Endometrium (tissue), 2 donors: ENCODE results near the gene PIM1.
"Not testable (repeated sequence)": the region's sequence is repeated elsewhere in the genome, so short reads cannot be mapped to it uniquely, and the experiment has no call there.

Experiments used
- FAIRE-seq: peaks from 2 replicates; lab custom pipeline; 2012; peaks lifted over from hg19 to GRCh38; lab: Jason Lieb, UNC
- donor health status: control.
- donor health status: control.

Gene PIM1

GRCh38 chr6:37169496-37170272 is at the start of gene PIM1:
Gene PIM1, plus strand, starts transcription at chr6:37170152. Its CDS starts 424 bp downstream, at chr6:37170576.
- FAIRE-seq = peak; percentile 39

GRCh38 chr6:37121556-37121955 is 48.4 kb upstream of the PIM1 start:
- FAIRE-seq = no peak

- no peak for FAIRE-seq
Measured at GRCh38 chr6:37122861-37123260, 47.1 kb upstream of the PIM1 start.

- FAIRE-seq = no peak
Measured at GRCh38 chr6:37123957-37124729, 45.8 kb upstream of the PIM1 start.

DNA sequence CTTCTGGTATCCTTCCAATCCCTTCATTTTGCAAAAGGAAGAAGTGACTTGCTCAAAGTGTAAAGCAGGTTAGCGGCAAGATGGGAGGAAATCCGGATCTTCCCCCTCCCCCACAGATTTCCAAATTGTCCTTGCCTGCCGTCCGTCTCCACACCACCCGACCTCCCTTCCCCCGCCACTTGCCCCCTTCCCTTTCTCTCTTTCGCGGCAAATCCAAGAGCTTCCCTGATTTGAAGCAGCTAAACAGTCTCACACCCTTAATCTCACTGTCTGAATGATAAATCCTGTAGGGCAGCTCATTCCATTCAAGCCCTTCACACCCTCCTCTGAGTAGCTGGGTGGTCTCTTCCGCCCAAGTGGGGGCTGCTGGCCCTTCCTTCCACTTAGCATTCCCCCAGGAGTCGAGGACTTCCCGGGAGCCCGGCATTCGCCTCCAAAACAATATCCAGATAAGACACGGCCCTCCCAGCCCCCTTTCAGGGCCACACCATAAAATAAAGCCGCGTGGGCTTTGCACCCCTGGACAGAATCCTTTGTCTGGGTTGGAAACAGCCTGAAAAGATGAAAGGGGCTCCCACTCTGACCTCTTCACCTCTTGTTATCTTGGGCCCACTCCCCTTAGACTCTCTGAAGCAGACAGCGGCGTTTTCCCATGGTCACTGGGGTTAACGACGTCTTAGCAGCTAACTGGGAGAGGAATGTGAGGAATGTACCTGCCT is 44.0 kb upstream of the PIM1 start:
- no peak for FAIRE-seq

- no peak for FAIRE-seq
Measured at GRCh38 chr6:37126493-37126958, 43.4 kb upstream of the PIM1 start.

DNA sequence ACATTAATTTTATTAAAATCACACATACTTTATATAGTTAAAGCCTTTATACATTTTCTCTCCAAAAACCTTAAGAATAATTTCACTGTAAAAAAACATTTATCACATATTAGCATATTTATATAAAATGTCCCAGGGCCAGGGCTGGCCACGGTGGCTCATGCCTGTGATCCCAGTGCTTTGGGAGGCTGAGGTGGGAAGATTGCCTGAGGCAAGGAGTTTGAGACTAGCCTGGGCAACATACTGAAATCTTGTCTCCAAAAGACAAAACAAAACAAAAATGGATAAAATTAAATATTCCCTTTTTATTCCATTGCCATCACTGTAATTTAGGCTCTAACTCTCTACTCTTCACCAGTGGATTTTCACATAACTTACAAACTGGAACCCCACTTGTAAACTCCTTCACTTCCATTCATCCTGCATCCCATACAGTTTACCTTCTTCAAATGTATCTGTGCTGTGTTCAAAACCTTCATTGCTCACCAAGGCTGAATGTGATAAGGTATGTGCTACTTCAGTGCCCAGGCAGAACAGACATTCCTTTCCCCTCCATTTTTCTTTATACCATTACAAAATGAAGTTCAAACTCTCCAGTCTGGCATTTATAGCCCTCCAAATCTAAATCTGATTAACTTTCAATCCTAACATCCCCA is 42.9 kb upstream of the PIM1 start:
- FAIRE-seq = no peak

- FAIRE-seq = no peak
Measured at GRCh38 chr6:37127961-37128862, 41.7 kb upstream of the PIM1 start.

DNA sequence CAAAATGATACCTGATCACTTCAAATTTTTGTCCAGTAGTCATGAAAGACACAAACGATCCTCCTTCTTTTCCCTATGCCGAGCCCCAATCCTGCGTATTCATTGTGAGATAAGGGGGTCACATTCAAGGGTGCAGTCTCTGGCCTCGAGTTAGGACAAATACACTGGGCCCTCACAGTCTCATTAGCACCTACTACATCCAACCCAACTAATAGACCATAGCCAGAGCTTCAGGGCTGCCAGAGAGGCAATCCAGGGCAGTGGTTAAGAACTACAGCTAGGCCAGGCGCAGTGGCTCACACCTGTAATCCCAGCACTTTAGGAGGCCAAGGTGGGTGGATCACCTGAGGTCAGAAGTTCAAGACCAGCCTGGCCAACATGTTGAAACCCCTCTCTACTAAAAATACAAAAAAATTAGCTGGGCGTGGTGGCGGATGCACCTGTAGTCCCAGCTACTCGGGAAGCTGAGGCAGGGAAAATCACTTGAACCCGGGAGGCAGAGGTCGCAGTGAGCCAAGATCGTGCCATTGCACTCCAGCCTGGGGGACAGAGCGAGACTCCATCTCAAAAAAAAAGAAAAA is 41.0 kb upstream of the PIM1 start:
- not testable (repeated sequence) for FAIRE-seq

DNA sequence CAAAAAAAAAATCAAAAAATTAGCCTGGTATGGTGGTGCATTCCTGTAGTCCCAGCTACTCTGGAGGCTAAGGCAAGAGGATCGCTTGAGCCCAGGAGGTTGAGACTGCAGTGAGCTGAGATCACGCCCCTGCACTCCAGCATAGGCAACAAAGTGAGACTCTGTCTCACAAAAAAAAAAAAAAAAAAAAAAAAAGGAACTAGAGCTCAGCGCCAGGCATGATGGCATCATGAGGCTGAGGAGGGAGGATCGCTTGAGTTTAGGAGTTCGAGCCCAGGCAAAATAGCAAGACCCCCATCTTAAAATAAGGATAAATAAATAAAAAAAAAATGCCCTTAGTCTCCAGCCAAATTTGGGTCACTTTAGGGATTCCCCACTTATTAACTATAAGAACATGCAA is 40.4 kb upstream of the PIM1 start:
- FAIRE-seq = no peak

- FAIRE-seq = no peak
Measured at GRCh38 chr6:37130704-37131103, 39.2 kb upstream of the PIM1 start.

- no peak for FAIRE-seq
Measured at GRCh38 chr6:37131104-37131959, 38.6 kb upstream of the PIM1 start.

DNA sequence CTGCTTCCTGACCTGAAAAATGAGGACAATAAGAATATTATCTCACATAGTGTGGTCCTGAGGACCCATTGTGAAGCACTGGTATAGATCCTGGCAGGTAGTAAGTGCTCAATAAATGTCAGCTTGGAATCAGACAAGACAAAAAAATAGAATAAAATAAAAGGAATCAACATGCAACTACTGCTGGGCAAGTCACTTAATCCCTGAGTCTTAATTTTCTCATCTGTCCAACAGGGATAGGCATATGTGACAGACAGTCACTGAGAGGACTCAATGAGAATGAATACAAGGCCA is 38.0 kb upstream of the PIM1 start:
- no peak for FAIRE-seq

DNA sequence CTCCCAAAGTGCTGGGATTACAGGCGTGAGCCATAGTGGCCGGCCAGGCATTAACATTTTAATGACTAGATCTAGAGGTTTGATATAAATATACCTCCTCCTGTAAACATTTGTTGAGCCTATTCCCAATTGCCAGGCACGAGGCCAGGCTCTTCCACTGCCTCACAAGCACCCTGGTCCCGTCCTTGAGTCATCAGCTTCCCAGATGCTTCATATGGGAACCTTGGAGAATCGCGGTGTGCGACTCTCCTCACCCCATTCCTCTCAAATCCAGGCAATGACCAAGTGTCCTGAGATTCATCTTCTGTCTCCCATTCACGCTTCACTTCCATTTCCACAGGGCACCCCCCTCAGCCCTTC is 35.9 kb upstream of the PIM1 start:
- no peak for FAIRE-seq

DNA sequence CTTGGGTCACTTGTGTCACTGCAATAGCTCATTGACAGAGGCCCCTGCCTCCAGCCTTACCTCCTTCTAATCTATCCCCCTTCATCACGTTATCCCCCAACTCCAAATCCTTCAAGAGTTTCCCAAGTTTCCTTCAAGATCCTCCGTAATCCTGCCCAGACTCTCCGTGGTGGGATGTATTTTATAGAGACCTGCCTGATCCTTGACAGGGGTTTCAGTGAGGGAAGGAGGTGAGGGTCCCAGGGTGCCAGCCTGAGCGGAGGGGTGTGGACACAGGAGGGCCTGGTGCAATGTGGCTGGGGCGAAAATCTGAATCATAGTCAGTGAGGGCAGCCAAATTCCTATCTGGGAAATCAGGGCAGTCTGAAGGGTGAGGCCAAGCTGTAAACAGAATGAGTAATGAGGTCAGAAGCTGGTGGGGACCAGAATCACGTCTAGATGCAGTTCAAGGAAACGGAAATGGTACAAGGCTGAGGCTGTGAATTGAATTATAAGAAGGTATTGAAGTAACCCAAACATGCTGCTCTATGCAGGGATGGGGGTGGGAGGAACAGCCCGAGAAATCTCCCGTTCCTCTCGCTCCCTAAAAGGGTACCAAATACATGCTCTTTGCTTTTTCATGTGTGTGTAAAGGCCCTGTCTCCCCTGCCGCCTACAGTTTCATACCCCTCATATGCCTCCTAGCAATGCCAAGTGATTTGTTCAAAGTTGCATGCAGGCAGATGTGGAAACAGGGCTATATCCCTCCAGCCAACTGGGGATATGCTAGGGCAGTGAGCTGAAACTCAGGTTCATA is 35.4 kb upstream of the PIM1 start:
- no peak for FAIRE-seq

- no peak for FAIRE-seq
Measured at GRCh38 chr6:37135835-37136694, 33.9 kb upstream of the PIM1 start.

DNA sequence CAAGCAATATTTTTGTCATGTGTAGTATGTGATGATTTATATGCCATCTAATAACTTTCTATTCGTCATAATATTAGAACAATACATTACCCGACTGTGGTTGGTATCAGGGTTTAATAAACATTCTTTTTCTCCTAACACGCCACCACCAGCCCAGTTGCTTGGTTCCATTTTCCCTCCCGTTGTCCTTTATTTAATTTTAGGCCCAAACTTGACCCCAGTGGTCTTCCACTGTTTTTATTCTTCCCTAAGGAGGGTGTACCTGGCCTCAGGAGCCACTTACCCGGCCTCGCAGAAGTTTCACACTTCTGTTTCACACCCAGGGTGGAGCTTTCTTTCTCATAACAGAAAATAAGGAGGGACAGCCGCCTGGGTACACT is 33.1 kb upstream of the PIM1 start:
- no peak for FAIRE-seq
